Measurements from ENCODE around the gene SNAPC1. TPM values are rescaled to one million over a fixed set of nuclear protein-coding genes. Genes with fewer than 3 reads are reported as not detected.

SNAPC1 gene
- total and polyA plus RNA-seq, 2 of the 13 experiments (the other 11 are each of a cell fraction or from before 2014, with no cell fraction given): 2.6 to 8.5 TPM

DNA sequence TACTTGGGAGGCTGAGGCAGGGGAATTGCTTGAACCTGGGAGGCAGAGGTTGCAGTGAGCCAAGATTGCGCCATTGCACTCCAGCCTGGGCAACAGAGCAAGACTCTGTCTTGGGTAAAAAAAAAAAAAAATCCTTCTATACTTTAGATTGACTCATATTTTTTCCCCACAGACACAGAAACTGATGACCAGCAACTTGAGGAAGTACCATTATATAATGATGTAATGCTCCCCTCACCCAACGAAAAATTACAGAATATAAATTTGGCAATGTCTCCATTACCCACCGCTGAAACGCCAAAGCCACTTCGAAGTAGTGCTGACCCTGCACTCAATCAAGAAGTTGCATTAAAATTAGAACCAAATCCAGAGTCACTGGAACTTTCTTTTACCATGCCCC is 24.3 kb upstream of the SNAPC1 start:
- intact Hi-C loops (cut with micrococcal nuclease; ENCODE audit: unreplicated experiment): loop anchor here (1.0 kb wide), 1 partner anchor 24 kb away; the partner anchor contains the start of gene SNAPC1
- ChIA-PET POLR2A (interaction anchor here (0.9 kb wide), 1 partner anchor 25 kb away, joined by 5 read pairs; the partner anchor contains the start of gene SNAPC1), CTCF (ENCODE audit: low intra/inter-chr PET ratio, low total read pairs) (no interaction called here)
- DNase-seq (ENCODE audit: low spot score): no peak
- TF ChIP-seq ATF7 (IDR thresholded peaks at IDR 0.05) (peak; percentile 47), ATF7 (CRISPR knock-in tag; IDR thresholded peaks at IDR 0.05) (no peak), ZNF101 (CRISPR knock-in tag; IDR thresholded peaks at IDR 0.05; ENCODE audit: borderline replicate concordance, low read depth) (no peak), ZMYM4 (CRISPR knock-in tag; IDR thresholded peaks at IDR 0.05) (no peak), ZNF121 (CRISPR knock-in tag; IDR thresholded peaks at IDR 0.05) (peak; percentile 31; the same call in 1 of the 2 replicates), CENPT (CRISPR knock-in tag; IDR thresholded peaks at IDR 0.05; ENCODE audit: low read depth) (no peak), ZNF563 (CRISPR knock-in tag; IDR thresholded peaks at IDR 0.05) (no peak), SOX5 (CRISPR knock-in tag; IDR thresholded peaks at IDR 0.05; ENCODE audit: borderline replicate concordance) (no peak), RBM22 (optimal IDR thresholded peaks at IDR 0.05; ENCODE audit: low read length) (peak; percentile 56)
- TF ChIP-seq, protein P1, sequence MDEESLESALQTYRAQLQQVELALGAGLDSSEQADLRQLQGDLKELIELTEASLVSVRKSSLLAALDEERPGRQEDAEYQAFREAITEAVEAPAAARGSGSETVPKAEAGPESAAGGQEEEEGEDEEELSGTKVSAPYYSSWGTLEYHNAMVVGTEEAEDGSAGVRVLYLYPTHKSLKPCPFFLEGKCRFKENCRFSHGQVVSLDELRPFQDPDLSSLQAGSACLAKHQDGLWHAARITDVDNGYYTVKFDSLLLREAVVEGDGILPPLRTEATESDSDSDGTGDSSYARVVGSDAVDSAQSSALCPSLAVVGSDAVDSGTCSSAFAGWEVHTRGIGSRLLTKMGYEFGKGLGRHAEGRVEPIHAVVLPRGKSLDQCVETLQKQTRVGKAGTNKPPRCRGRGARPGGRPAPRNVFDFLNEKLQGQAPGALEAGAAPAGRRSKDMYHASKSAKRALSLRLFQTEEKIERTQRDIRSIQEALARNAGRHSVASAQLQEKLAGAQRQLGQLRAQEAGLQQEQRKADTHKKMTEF (CRISPR knock-in tag; IDR thresholded peaks at IDR 0.05): no peak
- TF ChIP-seq, protein P2, sequence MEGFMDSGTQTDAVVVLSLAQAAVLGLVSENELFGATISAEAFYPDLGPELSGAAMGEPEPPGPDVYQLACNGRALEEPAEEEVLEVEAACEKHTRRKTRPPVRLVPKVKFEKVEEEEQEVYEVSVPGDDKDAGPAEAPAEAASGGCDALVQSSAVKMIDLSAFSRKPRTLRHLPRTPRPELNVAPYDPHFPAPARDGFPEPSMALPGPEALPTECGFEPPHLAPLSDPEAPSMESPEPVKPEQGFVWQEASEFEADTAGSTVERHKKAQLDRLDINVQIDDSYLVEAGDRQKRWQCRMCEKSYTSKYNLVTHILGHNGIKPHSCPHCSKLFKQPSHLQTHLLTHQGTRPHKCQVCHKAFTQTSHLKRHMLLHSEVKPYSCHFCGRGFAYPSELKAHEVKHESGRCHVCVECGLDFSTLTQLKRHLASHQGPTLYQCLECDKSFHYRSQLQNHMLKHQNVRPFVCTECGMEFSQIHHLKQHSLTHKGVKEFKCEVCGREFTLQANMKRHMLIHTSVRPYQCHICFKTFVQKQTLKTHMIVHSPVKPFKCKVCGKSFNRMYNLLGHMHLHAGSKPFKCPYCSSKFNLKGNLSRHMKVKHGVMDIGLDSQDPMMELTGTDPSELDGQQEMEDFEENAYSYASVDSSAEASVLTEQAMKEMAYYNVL (CRISPR knock-in tag; IDR thresholded peaks at IDR 0.05; ENCODE audit: borderline replicate concordance): no peak
- Histone ChIP-seq H3K27ac (ENCODE audit: extremely low read length, insufficient read depth, low read length) (no peak overlapping the region), H3K79me2 (ENCODE audit: insufficient read depth, low read length) (no peaks in the 10 kb centered on the region), H3K4me1 (ENCODE audit: insufficient read depth, low read length) (no peaks in the 10 kb centered on the region), H4K20me1 (ENCODE audit: insufficient read depth, low read length) (no peaks in the 10 kb centered on the region), H3K9me3 (ENCODE audit: low read length) (no peaks in the 10 kb centered on the region), H3K27me3 (ENCODE audit: control insufficient read depth in 1 of 2, insufficient read depth in 2 of 2, low read length in 2 of 2) (no peaks in the 10 kb centered on the region), H3K4me3 (replicated peaks in 1 of 3; ENCODE audit: insufficient read depth in 1 of 3, low read depth in 2 of 3, low read length in 3 of 3) (no peak overlapping the region), H3K9ac (ENCODE audit: insufficient read depth, low read depth, low read length) (no peak overlapping the region), H2AFZ (ENCODE audit: low read length) (no peak overlapping the region), H3K36me3 (replicated peaks in 1 of 2; ENCODE audit: control insufficient read depth in 1 of 2, insufficient read depth in 2 of 2, low read length in 2 of 2) (peaks cover 18 to 81% of the 10 kb centered on the region in 2 experiments), H3K4me2 (ENCODE audit: low read depth, low read length) (no peak overlapping the region)
- WGBS (ENCODE audit: low lambda C conversion rate): 97% methylated on average over 5 of the region's 5 CpGs
- BruUV-seq (replicated peaks): no TSS peak
- ATAC-seq: no peak
- in situ Hi-C loops (cut with HindIII; ENCODE audit: extremely low pct_ligation_motif_present, low pct_unique_long_range_greater_than_20kb): no loop called here
- no peak for FAIRE-seq
